ENCODE data around the gene BCAS3. TPM values are rescaled to one million over a fixed set of nuclear protein-coding genes. Genes with fewer than 3 reads are reported as not detected.

BCAS3 gene
- total RNA-seq, 1 experiment from 2014 or later = 12.2 TPM

GRCh38 chr17:60720763-60721531, 43.3 kb downstream of the BCAS3 start:
- Histone ChIP-seq H3K27me3 (no peaks in the 10 kb centered on the region), H3K36me3 (no peaks in the 10 kb centered on the region), H3K4me3 (no peak overlapping the region), H3K9me3 (no peaks in the 10 kb centered on the region)
- no peak for DNase-seq

GRCh38 chr17:60724647-60725046, 47.0 kb downstream of the BCAS3 start:
- Histone ChIP-seq H3K4me3 (no peak overlapping the region), H3K36me3 (no peaks in the 10 kb centered on the region), H3K9me3 (no peaks in the 10 kb centered on the region), H3K27me3 (no peaks in the 10 kb centered on the region)
- DNase-seq = no peak

GRCh38 chr17:60729854-60730253, 52.2 kb downstream of the BCAS3 start:
- no peak for DNase-seq

GRCh38 chr17:60730273-60730672, 52.6 kb downstream of the BCAS3 start:
- no peaks in the 10 kb centered on the region for H3K27me3 ChIP-seq
- no peak overlapping the region for H3K4me3 ChIP-seq
- no peaks in the 10 kb centered on the region for H3K9me3 ChIP-seq
- H3K36me3 ChIP-seq = no peaks in the 10 kb centered on the region
- no peak for DNase-seq

More at GRCh38 chr17:60729854-60730253, 52.2 kb downstream of the BCAS3 start:
- no peaks in the 10 kb centered on the region for H3K27me3 ChIP-seq
- no peaks in the 10 kb centered on the region for H3K36me3 ChIP-seq
- H3K9me3 ChIP-seq = no peaks in the 10 kb centered on the region
- no peak overlapping the region for H3K4me3 ChIP-seq

- DNase-seq = no peak
- no peaks in the 10 kb centered on the region for H3K9me3 ChIP-seq
- no peak overlapping the region for H3K4me3 ChIP-seq
- H3K27me3 ChIP-seq = no peaks in the 10 kb centered on the region
- H3K36me3 ChIP-seq = no peaks in the 10 kb centered on the region
Measured at GRCh38 chr17:60738287-60738686, 60.6 kb downstream of the BCAS3 start.

- H3K4me3 ChIP-seq = no peak overlapping the region
- no peaks in the 10 kb centered on the region for H3K9me3 ChIP-seq
- no peaks in the 10 kb centered on the region for H3K36me3 ChIP-seq
- no peak for DNase-seq
- H3K27me3 ChIP-seq = no peaks in the 10 kb centered on the region
Measured at GRCh38 chr17:60740584-60740983, 62.9 kb downstream of the BCAS3 start.

- no peaks in the 10 kb centered on the region for H3K27me3 ChIP-seq
- H3K36me3 ChIP-seq = no peaks in the 10 kb centered on the region
- DNase-seq = no peak
- H3K4me3 ChIP-seq = no peak overlapping the region
- H3K9me3 ChIP-seq = no peaks in the 10 kb centered on the region
Measured at GRCh38 chr17:60741031-60741430, 63.4 kb downstream of the BCAS3 start.

GRCh38 chr17:60743282-60743681, 65.6 kb downstream of the BCAS3 start:
- DNase-seq = no peak
- no peaks in the 10 kb centered on the region for H3K36me3 ChIP-seq
- peak overlapping the region; percentile 29 for H3K4me3 ChIP-seq
- no peaks in the 10 kb centered on the region for H3K9me3 ChIP-seq
- no peaks in the 10 kb centered on the region for H3K27me3 ChIP-seq

GRCh38 chr17:60743799-60744198, 66.1 kb downstream of the BCAS3 start:
- Histone ChIP-seq H3K9me3 (no peaks in the 10 kb centered on the region), H3K27me3 (no peaks in the 10 kb centered on the region), H3K4me3 (peak overlapping the region; percentile 29), H3K36me3 (no peaks in the 10 kb centered on the region)
- peak; percentile 5 for DNase-seq

- H3K4me3 ChIP-seq = peak overlapping the region; percentile 29
- no peaks in the 10 kb centered on the region for H3K27me3 ChIP-seq
- no peak for DNase-seq
- H3K9me3 ChIP-seq = no peaks in the 10 kb centered on the region
- H3K36me3 ChIP-seq = no peaks in the 10 kb centered on the region
Measured at GRCh38 chr17:60744355-60744966, 66.8 kb downstream of the BCAS3 start.

- Histone ChIP-seq H3K9me3 (no peaks in the 10 kb centered on the region), H3K27me3 (no peaks in the 10 kb centered on the region), H3K36me3 (no peaks in the 10 kb centered on the region), H3K4me3 (no peak overlapping the region)
- DNase-seq = no peak
Measured at GRCh38 chr17:60745544-60745943, 67.9 kb downstream of the BCAS3 start.

GRCh38 chr17:60747069-60747808, 69.6 kb downstream of the BCAS3 start:
- Histone ChIP-seq H3K9me3 (no peaks in the 10 kb centered on the region), H3K4me3 (no peak overlapping the region), H3K36me3 (no peaks in the 10 kb centered on the region), H3K27me3 (no peaks in the 10 kb centered on the region)
- no peak for DNase-seq

GRCh38 chr17:60748204-60748603, 70.6 kb downstream of the BCAS3 start:
- H3K9me3 ChIP-seq = no peaks in the 10 kb centered on the region
- H3K4me3 ChIP-seq = no peak overlapping the region
- DNase-seq = no peak
- H3K27me3 ChIP-seq = no peaks in the 10 kb centered on the region
- no peaks in the 10 kb centered on the region for H3K36me3 ChIP-seq

GRCh38 chr17:60749050-60749449, 71.4 kb downstream of the BCAS3 start:
- Histone ChIP-seq H3K36me3 (no peaks in the 10 kb centered on the region), H3K27me3 (no peaks in the 10 kb centered on the region), H3K4me3 (no peak overlapping the region), H3K9me3 (no peaks in the 10 kb centered on the region)
- no peak for DNase-seq

- no peaks in the 10 kb centered on the region for H3K9me3 ChIP-seq
- H3K4me3 ChIP-seq = no peak overlapping the region
- no peak for DNase-seq
- no peaks in the 10 kb centered on the region for H3K36me3 ChIP-seq
- H3K27me3 ChIP-seq = no peaks in the 10 kb centered on the region
Measured at GRCh38 chr17:60749708-60750107, 72.1 kb downstream of the BCAS3 start.

- Histone ChIP-seq H3K36me3 (no peaks in the 10 kb centered on the region), H3K27me3 (no peaks in the 10 kb centered on the region), H3K9me3 (no peaks in the 10 kb centered on the region), H3K4me3 (no peak overlapping the region)
- no peak for DNase-seq
Measured at GRCh38 chr17:60750640-60751039, 73.0 kb downstream of the BCAS3 start.

- no peaks in the 10 kb centered on the region for H3K9me3 ChIP-seq
- DNase-seq = no peak
- no peak overlapping the region for H3K4me3 ChIP-seq
- H3K36me3 ChIP-seq = no peaks in the 10 kb centered on the region
- no peaks in the 10 kb centered on the region for H3K27me3 ChIP-seq
Measured at GRCh38 chr17:60751884-60752283, 74.2 kb downstream of the BCAS3 start.

All from MG63 (cell line).